Loucy (cell line): ENCODE measurements around the gene HARS1.

Experiments
- CTCF ChIP-seq: fragments of 200-600 bp; sonication (generic); conservative IDR thresholded peaks from 2 replicates; pipeline ENCODE4 v1.5.1; 2014; ENCODE audit warnings: mild to moderate bottlenecking, antibody characterized with exemption, low read length
- EZH2phosphoT487 ChIP-seq: fragments of 200-600 bp; IDR thresholded peaks from 2 replicates; pipeline ENCODE4 v1.6.1; 2018; ENCODE audit warnings: antibody characterized with exemption, mild to moderate bottlenecking, moderate library complexity, borderline replicate concordance

- TF ChIP-seq CTCF (no peak), EZH2phosphoT487 (no peak)
Measured at GRCh38 chr5:140694276-140694675, 3.1 kb upstream of the HARS1 start.
